Ascending aorta (tissue), 2 donors: ENCODE measurements around the gene CCR5. TPM values are rescaled to one million over a fixed set of nuclear protein-coding genes. Genes with fewer than 3 reads are reported as not detected.

ENCODE experiments used
- DNase-seq, 2 donors: peaks; one replicate each; pipeline ENCODE4 v3.0.0-alpha.2; 2019; ENCODE audit warnings: low spot score in 2 of 2
- H3K27ac ChIP-seq, 2 donors: fragments of 200-600 bp; sonication (generic); one replicate each; pipeline ENCODE4 v1.5.1; 2016 to 2017; ENCODE audit warnings: mild to moderate bottlenecking in 1 of 2
- H3K27me3 ChIP-seq: fragments of 200-600 bp; sonication (generic); one replicate; pipeline ENCODE4 v1.5.1; 2017
- H3K36me3 ChIP-seq, 2 donors: fragments of 200-600 bp; sonication (generic); one replicate each; pipeline ENCODE4 v1.5.1; 2016
- H3K4me1 ChIP-seq, 2 donors: fragments of 200-600 bp; sonication (generic); one replicate each; pipeline ENCODE4 v1.5.1; 2016 to 2017; ENCODE audit warnings: mild to moderate bottlenecking in 1 of 2
- H3K4me3 ChIP-seq, 2 donors: fragments of 200-600 bp; sonication (generic); one replicate each; pipeline ENCODE4 v1.5.1; 2016 to 2017; ENCODE audit warnings: mild to moderate bottlenecking in 1 of 2
- H3K9me3 ChIP-seq, 2 donors: fragments of 200-600 bp; sonication (generic); one replicate each; pipeline ENCODE4 v1.5.1; 2016
- intact Hi-C: fragments of 100-400 bp; cut with DNase I; formaldehyde crosslinking; loops from one replicate; pipeline ENCODE4 v1.15.1; 2023
- total RNA-seq: library from RNA; depleted of rRNA; stranded (reverse); fragments of >200 nt; gene quantifications from one replicate; pipeline ENCODE4 v1.1.0, GENCODE V29; 2016
- TF ChIP-seq, protein P1 (sequence below), 3 experiments: fragments of 200-600 bp in 2 of 3; fragments of 450-650 bp in 1 of 3; sonication (generic) in 2 of 3; IDR thresholded peaks; one replicate each; pipeline ENCODE4 v1.5.1; 2016 to 2019; ENCODE audit warnings: antibody characterized with exemption in 3 of 3, mild to moderate bottlenecking in 1 of 3, moderate library complexity in 1 of 3

The CCR5 gene
- total RNA-seq, 1 donor from 2014 or later = not detected

DNA sequence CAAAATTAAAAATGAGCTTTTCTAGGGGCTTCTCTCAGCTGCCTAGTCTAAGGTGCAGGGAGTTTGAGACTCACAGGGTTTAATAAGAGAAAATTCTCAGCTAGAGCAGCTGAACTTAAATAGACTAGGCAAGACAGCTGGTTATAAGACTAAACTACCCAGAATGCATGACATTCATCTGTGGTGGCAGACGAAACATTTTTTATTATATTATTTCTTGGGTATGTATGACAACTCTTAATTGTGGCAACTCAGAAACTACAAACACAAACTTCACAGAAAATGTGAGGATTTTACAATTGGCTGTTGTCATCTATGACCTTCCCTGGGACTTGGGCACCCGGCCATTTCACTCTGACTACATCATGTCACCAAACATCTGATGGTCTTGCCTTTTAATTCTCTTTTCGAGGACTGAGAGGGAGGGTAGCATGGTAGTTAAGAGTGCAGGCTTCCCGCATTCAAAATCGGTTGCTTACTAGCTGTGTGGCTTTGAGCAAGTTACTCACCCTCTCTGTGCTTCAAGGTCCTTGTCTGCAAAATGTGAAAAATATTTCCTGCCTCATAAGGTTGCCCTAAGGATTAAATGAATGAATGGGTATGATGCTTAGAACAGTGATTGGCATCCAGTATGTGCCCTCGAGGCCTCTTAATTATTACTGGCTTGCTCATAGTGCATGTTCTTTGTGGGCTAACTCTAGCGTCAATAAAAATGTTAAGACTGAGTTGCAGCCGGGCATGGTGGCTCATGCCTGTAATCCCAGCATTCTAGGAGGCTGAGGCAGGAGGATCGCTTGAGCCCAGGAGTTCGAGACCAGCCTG, 984 bp downstream of the CCR5 start:
- TF ChIP-seq, protein P1, sequence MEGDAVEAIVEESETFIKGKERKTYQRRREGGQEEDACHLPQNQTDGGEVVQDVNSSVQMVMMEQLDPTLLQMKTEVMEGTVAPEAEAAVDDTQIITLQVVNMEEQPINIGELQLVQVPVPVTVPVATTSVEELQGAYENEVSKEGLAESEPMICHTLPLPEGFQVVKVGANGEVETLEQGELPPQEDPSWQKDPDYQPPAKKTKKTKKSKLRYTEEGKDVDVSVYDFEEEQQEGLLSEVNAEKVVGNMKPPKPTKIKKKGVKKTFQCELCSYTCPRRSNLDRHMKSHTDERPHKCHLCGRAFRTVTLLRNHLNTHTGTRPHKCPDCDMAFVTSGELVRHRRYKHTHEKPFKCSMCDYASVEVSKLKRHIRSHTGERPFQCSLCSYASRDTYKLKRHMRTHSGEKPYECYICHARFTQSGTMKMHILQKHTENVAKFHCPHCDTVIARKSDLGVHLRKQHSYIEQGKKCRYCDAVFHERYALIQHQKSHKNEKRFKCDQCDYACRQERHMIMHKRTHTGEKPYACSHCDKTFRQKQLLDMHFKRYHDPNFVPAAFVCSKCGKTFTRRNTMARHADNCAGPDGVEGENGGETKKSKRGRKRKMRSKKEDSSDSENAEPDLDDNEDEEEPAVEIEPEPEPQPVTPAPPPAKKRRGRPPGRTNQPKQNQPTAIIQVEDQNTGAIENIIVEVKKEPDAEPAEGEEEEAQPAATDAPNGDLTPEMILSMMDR (IDR thresholded peaks at IDR 0.05) = no peak
- H3K9me3 ChIP-seq = no peaks in the 10 kb centered on the region
- H3K4me1 ChIP-seq = no peaks in the 10 kb centered on the region
- no peaks in the 10 kb centered on the region for H3K27me3 ChIP-seq
- H3K36me3 ChIP-seq = no peaks in the 10 kb centered on the region
- H3K4me3 ChIP-seq = no peak overlapping the region
- H3K27ac ChIP-seq = no peak overlapping the region
- no peak for DNase-seq
- intact Hi-C loops = no loop called here

DNA sequence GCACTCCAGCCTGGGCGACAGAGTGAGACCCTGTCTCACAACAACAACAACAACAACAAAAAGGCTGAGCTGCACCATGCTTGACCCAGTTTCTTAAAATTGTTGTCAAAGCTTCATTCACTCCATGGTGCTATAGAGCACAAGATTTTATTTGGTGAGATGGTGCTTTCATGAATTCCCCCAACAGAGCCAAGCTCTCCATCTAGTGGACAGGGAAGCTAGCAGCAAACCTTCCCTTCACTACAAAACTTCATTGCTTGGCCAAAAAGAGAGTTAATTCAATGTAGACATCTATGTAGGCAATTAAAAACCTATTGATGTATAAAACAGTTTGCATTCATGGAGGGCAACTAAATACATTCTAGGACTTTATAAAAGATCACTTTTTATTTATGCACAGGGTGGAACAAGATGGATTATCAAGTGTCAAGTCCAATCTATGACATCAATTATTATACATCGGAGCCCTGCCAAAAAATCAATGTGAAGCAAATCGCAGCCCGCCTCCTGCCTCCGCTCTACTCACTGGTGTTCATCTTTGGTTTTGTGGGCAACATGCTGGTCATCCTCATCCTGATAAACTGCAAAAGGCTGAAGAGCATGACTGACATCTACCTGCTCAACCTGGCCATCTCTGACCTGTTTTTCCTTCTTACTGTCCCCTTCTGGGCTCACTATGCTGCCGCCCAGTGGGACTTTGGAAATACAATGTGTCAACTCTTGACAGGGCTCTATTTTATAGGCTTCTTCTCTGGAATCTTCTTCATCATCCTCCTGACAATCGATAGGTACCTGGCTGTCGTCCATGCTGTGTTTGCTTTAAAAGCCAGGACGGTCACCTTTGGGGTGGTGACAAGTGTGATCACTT, 2.0 kb downstream of the CCR5 start:
- intact Hi-C loops = no loop called here
- TF ChIP-seq, protein P1 (IDR thresholded peaks at IDR 0.05) = peak in 1 of 3 experiments; percentile 15
- no peak overlapping the region for H3K27ac ChIP-seq
- H3K36me3 ChIP-seq = no peaks in the 10 kb centered on the region
- no peaks in the 10 kb centered on the region for H3K9me3 ChIP-seq
- H3K4me3 ChIP-seq = no peak overlapping the region
- no peaks in the 10 kb centered on the region for H3K27me3 ChIP-seq
- H3K4me1 ChIP-seq = no peaks in the 10 kb centered on the region
- DNase-seq = no peak

DNA sequence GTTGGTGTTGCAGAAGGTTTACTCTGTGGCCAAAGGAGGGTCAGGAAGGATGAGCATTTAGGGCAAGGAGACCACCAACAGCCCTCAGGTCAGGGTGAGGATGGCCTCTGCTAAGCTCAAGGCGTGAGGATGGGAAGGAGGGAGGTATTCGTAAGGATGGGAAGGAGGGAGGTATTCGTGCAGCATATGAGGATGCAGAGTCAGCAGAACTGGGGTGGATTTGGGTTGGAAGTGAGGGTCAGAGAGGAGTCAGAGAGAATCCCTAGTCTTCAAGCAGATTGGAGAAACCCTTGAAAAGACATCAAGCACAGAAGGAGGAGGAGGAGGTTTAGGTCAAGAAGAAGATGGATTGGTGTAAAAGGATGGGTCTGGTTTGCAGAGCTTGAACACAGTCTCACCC, 4.0 kb downstream of the CCR5 start:
- H3K4me1 ChIP-seq = no peaks in the 10 kb centered on the region
- H3K27me3 ChIP-seq = no peaks in the 10 kb centered on the region
- H3K27ac ChIP-seq = no peak overlapping the region
- H3K4me3 ChIP-seq = no peak overlapping the region
- no peaks in the 10 kb centered on the region for H3K9me3 ChIP-seq
- no peak for DNase-seq
- no peaks in the 10 kb centered on the region for H3K36me3 ChIP-seq
- intact Hi-C loops = no loop called here
- TF ChIP-seq, protein P1 (IDR thresholded peaks at IDR 0.05) = no peak

DNA sequence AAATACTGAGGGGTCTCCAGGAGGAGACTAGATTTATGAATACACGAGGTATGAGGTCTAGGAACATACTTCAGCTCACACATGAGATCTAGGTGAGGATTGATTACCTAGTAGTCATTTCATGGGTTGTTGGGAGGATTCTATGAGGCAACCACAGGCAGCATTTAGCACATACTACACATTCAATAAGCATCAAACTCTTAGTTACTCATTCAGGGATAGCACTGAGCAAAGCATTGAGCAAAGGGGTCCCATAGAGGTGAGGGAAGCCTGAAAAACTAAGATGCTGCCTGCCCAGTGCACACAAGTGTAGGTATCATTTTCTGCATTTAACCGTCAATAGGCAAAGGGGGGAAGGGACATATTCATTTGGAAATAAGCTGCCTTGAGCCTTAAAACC, 4.5 kb downstream of the CCR5 start:
- H3K4me1 ChIP-seq = no peaks in the 10 kb centered on the region
- H3K27ac ChIP-seq = no peak overlapping the region
- DNase-seq = no peak
- H3K27me3 ChIP-seq = no peaks in the 10 kb centered on the region
- no peak overlapping the region for H3K4me3 ChIP-seq
- H3K9me3 ChIP-seq = no peaks in the 10 kb centered on the region
- TF ChIP-seq, protein P1 (IDR thresholded peaks at IDR 0.05) = no peak
- H3K36me3 ChIP-seq = no peaks in the 10 kb centered on the region
- intact Hi-C loops = no loop called here

DNA sequence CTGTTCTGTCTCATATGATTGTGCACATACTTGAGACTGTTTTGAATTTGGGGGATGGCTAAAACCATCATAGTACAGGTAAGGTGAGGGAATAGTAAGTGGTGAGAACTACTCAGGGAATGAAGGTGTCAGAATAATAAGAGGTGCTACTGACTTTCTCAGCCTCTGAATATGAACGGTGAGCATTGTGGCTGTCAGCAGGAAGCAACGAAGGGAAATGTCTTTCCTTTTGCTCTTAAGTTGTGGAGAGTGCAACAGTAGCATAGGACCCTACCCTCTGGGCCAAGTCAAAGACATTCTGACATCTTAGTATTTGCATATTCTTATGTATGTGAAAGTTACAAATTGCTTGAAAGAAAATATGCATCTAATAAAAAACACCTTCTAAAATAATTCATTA, 5.1 kb downstream of the CCR5 start:
- no peaks in the 10 kb centered on the region for H3K4me1 ChIP-seq
- intact Hi-C loops = no loop called here
- no peaks in the 10 kb centered on the region for H3K9me3 ChIP-seq
- H3K36me3 ChIP-seq = no peaks in the 10 kb centered on the region
- H3K27ac ChIP-seq = no peak overlapping the region
- H3K4me3 ChIP-seq = no peak overlapping the region
- TF ChIP-seq, protein P1 (IDR thresholded peaks at IDR 0.05) = no peak
- no peak for DNase-seq
- no peaks in the 10 kb centered on the region for H3K27me3 ChIP-seq
